Activated T-helper 17 cell treated with anti-CD3 and anti-CD28 coated beads, Interleukin-2, amount 50 U/mL, for 72 hours (primary cell): ENCODE data around the gene HERC4. TPM values are rescaled to one million over a fixed set of nuclear protein-coding genes. Genes with fewer than 3 reads are reported as not detected.

Experiments
- ATAC-seq: fragments of 150-1000 bp; cut with Tn5 transposase; replicated peaks from 2 replicates; pipeline ENCODE4 v1.10.0; 2021; ENCODE audit warnings: mild to moderate bottlenecking, moderate library complexity
- H3K27ac Mint-ChIP-seq: one replicate; pipeline ENCODE4 v1.8.0; 2022; ENCODE audit warnings: mixed read lengths
- H3K27me3 Mint-ChIP-seq: one replicate; pipeline ENCODE4 v1.8.0; 2022; ENCODE audit warnings: mixed read lengths
- H3K36me3 Mint-ChIP-seq: one replicate; pipeline ENCODE4 v1.8.0; 2022; ENCODE audit warnings: low read depth, mild to moderate bottlenecking, mixed read lengths
- H3K4me1 Mint-ChIP-seq: one replicate; pipeline ENCODE4 v1.8.0; 2022; ENCODE audit warnings: mixed read lengths
- H3K4me3 Mint-ChIP-seq: one replicate; pipeline ENCODE4 v1.8.0; 2022; ENCODE audit warnings: mild to moderate bottlenecking, mixed read lengths
- H3K9me3 Mint-ChIP-seq: one replicate; pipeline ENCODE4 v1.8.0; 2022; ENCODE audit warnings: mixed read lengths
- total RNA-seq, 2 donors: library from RNA; stranded (reverse); gene quantifications; one replicate each; pipeline ENCODE4 v1.2.3, GENCODE V29; 2022

The HERC4 gene
- total RNA-seq, 2 donors from 2014 or later: 72.2 to 102 TPM

GRCh38 chr10:67925449-67926005 lies 149.6 kb downstream of the HERC4 start:
- no peaks in the 10 kb centered on the region for H3K4me1 Mint-ChIP-seq
- H3K27ac Mint-ChIP-seq: peak overlapping the region; percentile 41
- no peaks in the 10 kb centered on the region for H3K27me3 Mint-ChIP-seq
- H3K4me3 Mint-ChIP-seq: no peak overlapping the region
- ATAC-seq: no peak
- peaks cover 79% of the 10 kb centered on the region for H3K36me3 Mint-ChIP-seq
- no peaks in the 10 kb centered on the region for H3K9me3 Mint-ChIP-seq

GRCh38 chr10:67924136-67924535 lies 150.9 kb downstream of the HERC4 start:
- Mint-ChIP-seq H3K36me3 (peaks cover 71% of the 10 kb centered on the region), H3K9me3 (no peaks in the 10 kb centered on the region), H3K4me3 (no peak overlapping the region), H3K4me1 (no peaks in the 10 kb centered on the region), H3K27ac (no peak overlapping the region), H3K27me3 (no peaks in the 10 kb centered on the region)
- no peak for ATAC-seq

GRCh38 chr10:67923551-67923950 lies 151.5 kb downstream of the HERC4 start:
- Mint-ChIP-seq H3K9me3 (no peaks in the 10 kb centered on the region), H3K27me3 (no peaks in the 10 kb centered on the region), H3K36me3 (peaks cover 65% of the 10 kb centered on the region), H3K27ac (no peak overlapping the region), H3K4me1 (no peaks in the 10 kb centered on the region), H3K4me3 (no peak overlapping the region)
- ATAC-seq: no peak

- H3K27ac Mint-ChIP-seq: no peak overlapping the region
- H3K4me3 Mint-ChIP-seq: no peak overlapping the region
- no peaks in the 10 kb centered on the region for H3K27me3 Mint-ChIP-seq
- H3K36me3 Mint-ChIP-seq: peaks cover 57% of the 10 kb centered on the region
- H3K4me1 Mint-ChIP-seq: no peaks in the 10 kb centered on the region
- no peaks in the 10 kb centered on the region for H3K9me3 Mint-ChIP-seq
- no peak for ATAC-seq
Observed at GRCh38 chr10:67921065-67921464, 154.0 kb downstream of the HERC4 start.

- Mint-ChIP-seq H3K4me1 (peaks cover 6% of the 10 kb centered on the region), H3K4me3 (no peak overlapping the region), H3K36me3 (peaks cover 59% of the 10 kb centered on the region), H3K9me3 (no peaks in the 10 kb centered on the region), H3K27ac (peak overlapping the region; percentile 46), H3K27me3 (no peaks in the 10 kb centered on the region)
- ATAC-seq: no peak
Observed at GRCh38 chr10:67917679-67918078, 157.4 kb downstream of the HERC4 start.

- peaks cover 10% of the 10 kb centered on the region for H3K4me1 Mint-ChIP-seq
- peaks cover 59% of the 10 kb centered on the region for H3K36me3 Mint-ChIP-seq
- H3K9me3 Mint-ChIP-seq: no peaks in the 10 kb centered on the region
- peak overlapping the region; percentile 46 for H3K27ac Mint-ChIP-seq
- no peak overlapping the region for H3K4me3 Mint-ChIP-seq
- H3K27me3 Mint-ChIP-seq: no peaks in the 10 kb centered on the region
- no peak for ATAC-seq
Observed at GRCh38 chr10:67917169-67917568, 157.9 kb downstream of the HERC4 start.

GRCh38 chr10:67914777-67915340 lies 160.2 kb downstream of the HERC4 start:
- Mint-ChIP-seq H3K4me3 (no peak overlapping the region), H3K4me1 (peaks cover 10% of the 10 kb centered on the region), H3K27ac (peak overlapping the region; percentile 66), H3K36me3 (peaks cover 81% of the 10 kb centered on the region), H3K27me3 (no peaks in the 10 kb centered on the region), H3K9me3 (no peaks in the 10 kb centered on the region)
- ATAC-seq: no peak

- ATAC-seq: peak; percentile 66
- Mint-ChIP-seq H3K9me3 (no peaks in the 10 kb centered on the region), H3K27me3 (no peaks in the 10 kb centered on the region), H3K27ac (peak overlapping the region; percentile 80), H3K4me1 (peaks cover 10% of the 10 kb centered on the region), H3K36me3 (peaks cover 98% of the 10 kb centered on the region), H3K4me3 (peak overlapping the region; percentile 40)
Observed at GRCh38 chr10:67912331-67912946, 162.6 kb downstream of the HERC4 start.

- Mint-ChIP-seq H3K36me3 (peaks cover 96% of the 10 kb centered on the region), H3K4me3 (no peak overlapping the region), H3K27ac (no peak overlapping the region), H3K4me1 (peaks cover 3% of the 10 kb centered on the region), H3K9me3 (no peaks in the 10 kb centered on the region), H3K27me3 (no peaks in the 10 kb centered on the region)
- no peak for ATAC-seq
Observed at GRCh38 chr10:67903581-67903980, 171.5 kb downstream of the HERC4 start.

GRCh38 chr10:67893637-67894036 lies 181.4 kb downstream of the HERC4 start:
- no peaks in the 10 kb centered on the region for H3K9me3 Mint-ChIP-seq
- ATAC-seq: no peak
- H3K36me3 Mint-ChIP-seq: peaks cover 96% of the 10 kb centered on the region
- H3K27ac Mint-ChIP-seq: peak overlapping the region; percentile 15
- H3K27me3 Mint-ChIP-seq: no peaks in the 10 kb centered on the region
- H3K4me1 Mint-ChIP-seq: peaks cover 1% of the 10 kb centered on the region
- H3K4me3 Mint-ChIP-seq: no peak overlapping the region

GRCh38 chr10:67884842-67885670 lies 190.0 kb downstream of the HERC4 start:
- peak overlapping the region; percentile 95 for H3K4me3 Mint-ChIP-seq
- H3K27me3 Mint-ChIP-seq: no peaks in the 10 kb centered on the region
- peak overlapping the region; percentile 92 for H3K27ac Mint-ChIP-seq
- H3K36me3 Mint-ChIP-seq: peaks cover 56% of the 10 kb centered on the region
- ATAC-seq: peak; percentile 86
- peaks cover 21% of the 10 kb centered on the region for H3K4me1 Mint-ChIP-seq
- no peaks in the 10 kb centered on the region for H3K9me3 Mint-ChIP-seq

GRCh38 chr10:67884313-67884841 lies 190.7 kb downstream of the HERC4 start, which contains the start of gene SIRT1:
SIRT1 (plus strand) TSS chr10:67884656; CDS start chr10:67884722, 66 bp downstream.
- H3K27me3 Mint-ChIP-seq: no peaks in the 10 kb centered on the region
- ATAC-seq: peak; percentile 72
- H3K4me3 Mint-ChIP-seq: peak within 1 kb of the TSS; percentile 95
- H3K36me3 Mint-ChIP-seq: peaks cover 49% of the 10 kb centered on the region
- peaks cover 21% of the 10 kb centered on the region for H3K4me1 Mint-ChIP-seq
- H3K9me3 Mint-ChIP-seq: no peaks in the 10 kb centered on the region
- peak within 1 kb of the TSS; percentile 92 for H3K27ac Mint-ChIP-seq

GRCh38 chr10:67883710-67884312 lies 191.3 kb downstream of the HERC4 start:
- H3K36me3 Mint-ChIP-seq: peaks cover 43% of the 10 kb centered on the region
- no peaks in the 10 kb centered on the region for H3K27me3 Mint-ChIP-seq
- H3K4me3 Mint-ChIP-seq: peak overlapping the region; percentile 95
- H3K4me1 Mint-ChIP-seq: peaks cover 21% of the 10 kb centered on the region
- H3K9me3 Mint-ChIP-seq: no peaks in the 10 kb centered on the region
- peak overlapping the region; percentile 92 for H3K27ac Mint-ChIP-seq
- ATAC-seq: peak; percentile 17

GRCh38 chr10:67878133-67878532 lies 196.9 kb downstream of the HERC4 start:
- no peaks in the 10 kb centered on the region for H3K9me3 Mint-ChIP-seq
- no peaks in the 10 kb centered on the region for H3K27me3 Mint-ChIP-seq
- ATAC-seq: no peak
- H3K4me3 Mint-ChIP-seq: no peak overlapping the region
- H3K36me3 Mint-ChIP-seq: no peaks in the 10 kb centered on the region
- H3K27ac Mint-ChIP-seq: no peak overlapping the region
- H3K4me1 Mint-ChIP-seq: no peaks in the 10 kb centered on the region
